WTC11 (cell line): Measurements from ENCODE around the gene PNPT1. TPM values are rescaled to one million over a fixed set of nuclear protein-coding genes. Genes with fewer than 3 reads are reported as not detected.

Source experiments
- ATAC-seq: fragments of 200-7000 bp; cut with Tn5 transposase; 2 replicates; pipeline ENCODE4 v1.10.0; 2021; ENCODE audit warnings: mild to moderate bottlenecking, moderate library complexity
- CTCF ChIA-PET: fragments of 300-600 bp; sonication (Branson Sonifier 250); formaldehyde crosslinking; loops from one replicate; lab custom pipeline; 2021; ENCODE audit warnings: antibody characterized with exemption; lab: Charles Lee
- POLR2A ChIA-PET: fragments of 350-600 bp; sonication (Branson Sonifier 250); formaldehyde crosslinking; loops from one replicate; lab custom pipeline; 2021; ENCODE audit warnings: antibody characterized with exemption; lab: Charles Lee
- DNase-seq: peaks from one replicate; pipeline ENCODE4 v3.0.0; 2021; ENCODE audit warnings: low spot score
- H3K27ac Mint-ChIP-seq: 2 replicates; pipeline ENCODE4 v1.8.0; 2021; ENCODE audit warnings: mixed read lengths
- H3K27me3 Mint-ChIP-seq: 2 replicates; pipeline ENCODE4 v1.8.0; 2021; ENCODE audit warnings: low read depth, mild to moderate bottlenecking, moderate library complexity, mixed read lengths
- H3K36me3 Mint-ChIP-seq: 2 replicates; pipeline ENCODE4 v1.8.0; 2021; ENCODE audit warnings: mixed read lengths
- H3K4me1 Mint-ChIP-seq: 2 replicates; pipeline ENCODE4 v1.8.0; 2022; ENCODE audit warnings: mixed read lengths
- H3K4me3 Mint-ChIP-seq: 2 replicates; pipeline ENCODE4 v1.8.0; 2021; ENCODE audit warnings: mild to moderate bottlenecking, moderate library complexity, mixed read lengths
- H3K9me3 Mint-ChIP-seq: 2 replicates; pipeline ENCODE4 v1.8.0; 2021; ENCODE audit warnings: mixed read lengths
- ATF3 ChIP-seq: sonication (generic); formaldehyde crosslinking; conservative IDR thresholded peaks from 2 replicates; pipeline ENCODE4 v1.8.1; 2022; ENCODE audit warnings: mild to moderate bottlenecking, missing genetic modification reagents
- ATF6 ChIP-seq: sonication (generic); formaldehyde crosslinking; IDR thresholded peaks from 2 replicates; pipeline ENCODE4 v1.8.1; 2023; ENCODE audit warnings: mild to moderate bottlenecking, missing genetic modification reagents
- CREB1 ChIP-seq: sonication (generic); formaldehyde crosslinking; IDR thresholded peaks from 2 replicates; pipeline ENCODE4 v1.8.0; 2023; ENCODE audit warnings: mild to moderate bottlenecking, missing genetic modification reagents
- CTCF ChIP-seq: fragments of 200-600 bp; IDR thresholded peaks from 2 replicates; pipeline ENCODE4 v1.8.0; 2022; ENCODE audit warnings: antibody characterized with exemption
- E2F1 ChIP-seq: sonication (generic); formaldehyde crosslinking; IDR thresholded peaks from 2 replicates; pipeline ENCODE4 v1.8.0; 2022; ENCODE audit warnings: mild to moderate bottlenecking, missing genetic modification reagents
- EMX1 ChIP-seq: fragments of 250-450 bp; sonication (Bioruptor Pico); IDR thresholded peaks from 2 replicates; pipeline ENCODE4 v1.8.0; 2021; ENCODE audit warnings: mild to moderate bottlenecking
- ERG ChIP-seq: fragments of 250-450 bp; sonication (Bioruptor Pico); IDR thresholded peaks from 2 replicates; pipeline ENCODE4 v1.8.0; 2021; ENCODE audit warnings: mild to moderate bottlenecking
- ETV6 ChIP-seq: sonication (generic); formaldehyde crosslinking; IDR thresholded peaks from 2 replicates; pipeline ENCODE4 v1.8.1; 2022; ENCODE audit warnings: mild to moderate bottlenecking, missing genetic modification reagents
- GRHL2 ChIP-seq: fragments of 250-450 bp; sonication (Bioruptor Pico); IDR thresholded peaks from 2 replicates; pipeline ENCODE4 v1.8.0; 2022; ENCODE audit warnings: mild to moderate bottlenecking, moderate library complexity; ENCODE audit not compliant: insufficient replicate concordance, severe bottlenecking
- GTF2I ChIP-seq: fragments of 250-450 bp; sonication (Bioruptor Pico); conservative IDR thresholded peaks from 2 replicates; pipeline ENCODE4 v1.4.0; 2021; ENCODE audit warnings: mild to moderate bottlenecking
- HMGA2 ChIP-seq: fragments of 250-450 bp; sonication (Bioruptor Pico); IDR thresholded peaks from 2 replicates; pipeline ENCODE4 v1.4.0; 2021; ENCODE audit warnings: mild to moderate bottlenecking, moderate library complexity
- JUN ChIP-seq: sonication (generic); formaldehyde crosslinking; IDR thresholded peaks from 2 replicates; pipeline ENCODE4 v1.8.0; 2023; ENCODE audit warnings: mild to moderate bottlenecking, missing genetic modification reagents
- MYBL2 ChIP-seq: sonication (generic); formaldehyde crosslinking; IDR thresholded peaks from 2 replicates; pipeline ENCODE4 v1.8.1; 2023; ENCODE audit warnings: mild to moderate bottlenecking, moderate library complexity, missing genetic modification reagents
- RORB ChIP-seq: fragments of 250-450 bp; sonication (Bioruptor Pico); IDR thresholded peaks from 2 replicates; pipeline ENCODE4 v1.9.0; 2021; ENCODE audit warnings: mild to moderate bottlenecking
- TCF7 ChIP-seq: sonication (generic); formaldehyde crosslinking; IDR thresholded peaks from 2 replicates; pipeline ENCODE4 v1.8.0; 2022; ENCODE audit warnings: mild to moderate bottlenecking, low read depth, missing genetic modification reagents, moderate library complexity
- ZBTB21 ChIP-seq: sonication (generic); formaldehyde crosslinking; IDR thresholded peaks from 2 replicates; pipeline ENCODE4 v1.8.1; 2023; ENCODE audit warnings: mild to moderate bottlenecking, missing genetic modification reagents, borderline replicate concordance
- ZBTB43 ChIP-seq: sonication (generic); formaldehyde crosslinking; IDR thresholded peaks from 2 replicates; pipeline ENCODE4 v1.8.1; 2023; ENCODE audit warnings: mild to moderate bottlenecking, missing genetic modification reagents
- ZNF396 ChIP-seq: fragments of 250-450 bp; sonication (Bioruptor Pico); IDR thresholded peaks from 2 replicates; pipeline ENCODE4 v1.8.0; 2021; ENCODE audit warnings: mild to moderate bottlenecking, moderate library complexity, borderline replicate concordance
- ZNF671 ChIP-seq: fragments of 250-450 bp; sonication (Bioruptor Pico); IDR thresholded peaks from 2 replicates; pipeline ENCODE4 v1.8.0; 2021; ENCODE audit warnings: mild to moderate bottlenecking
- total RNA-seq: library from RNA; stranded (reverse); gene quantifications from 3 replicates; pipeline ENCODE4 v1.2.3, GENCODE V29; 2021

PNPT1 gene
- total RNA-seq, 1 experiment from 2014 or later: 44.9 TPM

- no peak for TF ChIP-seq CTCF
- no peak for TF ChIP-seq EMX1
- no peak for TF ChIP-seq ZBTB43 (CRISPR knock-in tag)
- no peak for TF ChIP-seq ETV6 (CRISPR knock-in tag)
- TF ChIP-seq TCF7 (CRISPR knock-in tag): no peak
- TF ChIP-seq ERG: no peak
- TF ChIP-seq ATF6 (CRISPR knock-in tag): no peak
- no peak for TF ChIP-seq ZNF671
- no peak for TF ChIP-seq JUN
Measured at GRCh38 chr2:55595536-55595935, 98.1 kb downstream of the PNPT1 start (continued).

- H3K36me3 Mint-ChIP-seq: peaks cover 7% of the 10 kb centered on the region
- no peaks in the 10 kb centered on the region for H3K4me1 Mint-ChIP-seq
- no peak overlapping the region for H3K4me3 Mint-ChIP-seq
- ATAC-seq: no peak
- POLR2A ChIA-PET: no interaction called here
- H3K27ac Mint-ChIP-seq: no peak overlapping the region
- no peak for TF ChIP-seq GTF2I (CRISPR knock-in tag)
- TF ChIP-seq, all 79 proteins: peak for 0
- no peak for DNase-seq
- CTCF ChIA-PET: no interaction called here
- Mint-ChIP-seq H3K27me3 (no peaks in the 10 kb centered on the region), H3K9me3 (no peaks in the 10 kb centered on the region)
Measured at GRCh38 chr2:55592130-55592529, 101.5 kb downstream of the PNPT1 start.

GRCh38 chr2:55590810-55591440 lies 102.7 kb downstream of the PNPT1 start:
- no peak for ATAC-seq
- ChIA-PET CTCF (no interaction called here), POLR2A (no interaction called here)
- no peak for DNase-seq
- no peaks in the 10 kb centered on the region for H3K9me3 Mint-ChIP-seq
- no peak overlapping the region for H3K4me3 Mint-ChIP-seq
- H3K27ac Mint-ChIP-seq: no peak overlapping the region
- H3K36me3 Mint-ChIP-seq: no peaks in the 10 kb centered on the region
- H3K27me3 Mint-ChIP-seq: no peaks in the 10 kb centered on the region
- TF ChIP-seq CREB1 (CRISPR knock-in tag) (no peak), ZNF396 (no peak)
- no peaks in the 10 kb centered on the region for H3K4me1 Mint-ChIP-seq

- Mint-ChIP-seq H3K36me3 (peaks cover 9% of the 10 kb centered on the region), H3K4me3 (no peak overlapping the region), H3K9me3 (no peaks in the 10 kb centered on the region), H3K27me3 (no peaks in the 10 kb centered on the region), H3K4me1 (no peaks in the 10 kb centered on the region), H3K27ac (peak overlapping the region; percentile 74; the same call in 1 of the 2 replicates)
- ATAC-seq (no peak), DNase-seq (no peak)
- POLR2A ChIA-PET: no interaction called here
- CTCF ChIA-PET: no interaction called here
- TF ChIP-seq HMGA2 (no peak), GRHL2 (CRISPR knock-in tag) (no peak), ZBTB43 (CRISPR knock-in tag) (no peak), ZBTB21 (CRISPR knock-in tag) (no peak), E2F1 (CRISPR knock-in tag) (no peak), ATF3 (CRISPR knock-in tag) (no peak), MYBL2 (CRISPR knock-in tag) (no peak), RORB (CRISPR knock-in tag) (no peak), ERG (no peak)
Measured at GRCh38 chr2:55585451-55586080, 108.1 kb downstream of the PNPT1 start.
